Liver (tissue), 9 donors: ENCODE results near the gene AZGP1. TPM values are rescaled to one million over a fixed set of nuclear protein-coding genes. Genes with fewer than 3 reads are reported as not detected.
"Not testable (repeated sequence)": the region's sequence is repeated elsewhere in the genome, so short reads cannot be mapped to it uniquely, and the experiment has no call there.

Experiments used
- DNase-seq: peaks from one replicate; pipeline ENCODE4 v3.0.0-alpha.2; 2017; ENCODE audit warnings: low spot score
- H3K27ac ChIP-seq, 2 donors: one replicate each; pipeline ENCODE4 v1.7.0; 2013; ENCODE audit warnings: inconsistent platforms in 2 of 2, low read length in 2 of 2, control low read depth in 1 of 2, low read depth in 1 of 2, mild to moderate bottlenecking in 1 of 2
- H3K27me3 ChIP-seq, 4 donors: one replicate each; pipeline versions ENCODE4 v1.6.1 to v1.7.0; 2013; ENCODE audit warnings: low read length in 3 of 4, inconsistent platforms in 1 of 4, mild to moderate bottlenecking in 1 of 4, moderate library complexity in 1 of 4; ENCODE audit not compliant: control insufficient read depth in 4 of 4, insufficient read depth in 4 of 4
- H3K36me3 ChIP-seq, 4 donors: one replicate each; pipeline versions ENCODE4 v1.6.1 to v1.7.0; 2013; ENCODE audit warnings: low read length in 3 of 4, mild to moderate bottlenecking in 3 of 4, low read depth in 1 of 4, moderate library complexity in 1 of 4; ENCODE audit not compliant: control insufficient read depth in 4 of 4, insufficient read depth in 3 of 4
- H3K4me1 ChIP-seq, 4 donors: one replicate each; pipeline versions ENCODE4 v1.6.1 to v1.7.0; 2013; ENCODE audit warnings: low read length in 3 of 4, mild to moderate bottlenecking in 3 of 4, moderate library complexity in 1 of 4; ENCODE audit not compliant: control insufficient read depth in 4 of 4, insufficient read depth in 4 of 4
- H3K4me3 ChIP-seq, 3 donors: one replicate each; pipeline versions ENCODE4 v1.6.1 to v1.7.0; 2013; ENCODE audit warnings: low read length in 3 of 3, control low read depth in 1 of 3, low read depth in 1 of 3, mild to moderate bottlenecking in 1 of 3
- H3K9ac ChIP-seq, 2 donors: one replicate each; pipeline ENCODE4 v1.7.0; 2013; ENCODE audit warnings: low read length in 2 of 2, mild to moderate bottlenecking in 2 of 2, moderate library complexity in 2 of 2, control low read depth in 1 of 2, low read depth in 1 of 2
- H3K9me3 ChIP-seq, 4 donors: one replicate each; pipeline versions ENCODE4 v1.6.1 to v1.7.0; 2013; ENCODE audit warnings: low read length in 3 of 4; ENCODE audit not compliant: control insufficient read depth in 4 of 4
- CTCF ChIP-seq: fragments of 150-350 bp; IDR thresholded peaks from 2 replicates; pipeline ENCODE4 v1.5.1; 2017; ENCODE audit warnings: improper control_type of control experiment, low read depth, low read length; ENCODE audit not compliant: missing input control
- EGR1 ChIP-seq, 2 donors: IDR thresholded peaks; 2 replicates each; pipeline ENCODE4 v1.6.1; 2016 to 2018; ENCODE audit warnings: antibody characterized with exemption in 2 of 2, low read depth in 2 of 2
- FOXA1 ChIP-seq: IDR thresholded peaks from 2 replicates; pipeline ENCODE4 v1.6.1; 2016; ENCODE audit warnings: antibody characterized with exemption
- FOXA2 ChIP-seq: IDR thresholded peaks from 2 replicates; pipeline ENCODE4 v1.6.1; 2016; ENCODE audit warnings: antibody characterized with exemption
- GABPA ChIP-seq, 2 donors: IDR thresholded peaks in 1 of 2; conservative IDR thresholded peaks in 1 of 2; 2 replicates each; pipeline ENCODE4 v1.6.1; 2016; ENCODE audit warnings: antibody characterized with exemption in 2 of 2, mild to moderate bottlenecking in 1 of 2, moderate library complexity in 1 of 2
- HNF4A ChIP-seq, 2 donors: conservative IDR thresholded peaks; 2 replicates each; pipeline ENCODE4 v1.6.1; 2016; ENCODE audit warnings: antibody characterized with exemption in 2 of 2, mild to moderate bottlenecking in 2 of 2
- HNF4G ChIP-seq: IDR thresholded peaks from 2 replicates; pipeline ENCODE4 v1.6.1; 2016; ENCODE audit warnings: antibody characterized with exemption
- JUND ChIP-seq, 2 donors: IDR thresholded peaks; 2 replicates each; pipeline ENCODE4 v1.6.1; 2016; ENCODE audit warnings: antibody characterized with exemption in 2 of 2
- NR2F2 ChIP-seq: IDR thresholded peaks from 2 replicates; pipeline ENCODE4 v1.6.1; 2016; ENCODE audit warnings: antibody characterized with exemption
- RAD21 ChIP-seq, 2 donors: IDR thresholded peaks; 2 replicates each; pipeline ENCODE4 v1.6.1; 2016; ENCODE audit warnings: antibody characterized with exemption in 2 of 2, mild to moderate bottlenecking in 2 of 2
- RXRA ChIP-seq, 2 donors: IDR thresholded peaks; 2 replicates each; pipeline ENCODE4 v1.6.1; 2017 to 2018; ENCODE audit warnings: antibody characterized with exemption in 2 of 2, mild to moderate bottlenecking in 1 of 2
- SP1 ChIP-seq: IDR thresholded peaks from 2 replicates; pipeline ENCODE4 v1.6.1; 2018; ENCODE audit warnings: antibody characterized with exemption, mild to moderate bottlenecking
- YY1 ChIP-seq: IDR thresholded peaks from 2 replicates; pipeline ENCODE4 v1.6.1; 2016; ENCODE audit warnings: antibody characterized with exemption, mild to moderate bottlenecking
- ZBTB33 ChIP-seq: IDR thresholded peaks from 2 replicates; pipeline ENCODE4 v1.6.1; 2016; ENCODE audit warnings: antibody characterized with exemption
- WGBS: extraction: QIAGEN DNeasy Blood & Tissue Kit; methylation state at CpG from one replicate; pipeline ENCODE4 v1.1.7; 2013; 5-methylcytosine and 5-hydroxymethylcytosine counted together
- polyA plus RNA-seq, 2 donors: library from polyadenylated mRNA; stranded (reverse) in 1 of 2; unstranded in 1 of 2; fragments of 200-250 nt in 1 of 2; fragments of >200 nt in 1 of 2; fragmentation: Nextera tagmentation in 1 of 2; extraction: Ambion mirVana in 1 of 2; gene quantifications; one replicate each; pipeline versions ENCODE4 v1.2.1 to v1.2.3, GENCODE V29; 2013 to 2015
- total RNA-seq, 2 donors: library from RNA; depleted of rRNA; stranded (reverse); fragments of >200 nt; gene quantifications; one replicate each; pipeline ENCODE4 v1.2.3, GENCODE V29; 2014
- TF ChIP-seq, protein P1 (sequence below): IDR thresholded peaks from 2 replicates; pipeline ENCODE4 v1.6.1; 2016; ENCODE audit warnings: antibody characterized with exemption, mild to moderate bottlenecking
- donor health status: healthy.
- donor health status: healthy.
- donor health status: healthy.
- donor health status: healthy.
- donor health status: healthy.

The AZGP1 gene
- total and polyA plus RNA-seq, 4 donors = 99.5 to 2,721 (median 1,150) TPM

DNA sequence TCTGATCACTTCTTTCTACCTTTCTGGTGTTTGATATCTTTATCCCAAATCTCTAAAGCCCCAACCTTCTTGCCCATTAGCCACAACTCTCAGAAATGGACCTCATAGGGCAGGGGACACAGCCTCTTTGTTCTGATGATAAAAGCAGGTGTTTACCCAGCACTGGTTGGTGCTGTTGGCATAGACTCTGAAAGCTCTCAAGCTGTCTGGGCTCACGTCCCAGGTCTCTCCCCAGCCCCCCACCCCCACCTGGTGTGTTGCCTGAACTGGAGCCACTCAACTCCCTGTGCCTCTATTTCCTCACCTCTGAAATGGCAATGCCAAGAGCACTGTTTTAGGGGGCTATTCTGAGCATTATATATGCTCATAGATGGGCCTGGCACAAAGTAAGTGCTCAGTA, 6.0 kb downstream of the AZGP1 start:
- WGBS = 15% methylated on average over 1 of the region's 1 CpG
- Histone ChIP-seq H3K4me1 (peaks cover 16 to 40% (median 27%) of the 10 kb centered on the region in 4 donors), H3K36me3 (peaks cover 2 to 38% (median 31%) of the 10 kb centered on the region in 4 donors)
- DNase-seq, H3K4me3 ChIP-seq, H3K9me3 ChIP-seq, H3K27me3 ChIP-seq, H3K9ac ChIP-seq, H3K27ac ChIP-seq: not testable (repeated sequence)
- TF ChIP-seq RAD21 (IDR thresholded peaks at IDR 0.05) = peak in 1 of 2 donors; percentile 5
- TF ChIP-seq RXRA (IDR thresholded peaks at IDR 0.05) = peak in 1 of 2 donors; percentile 34

GRCh38 chr7:99969298-99969697, 6.5 kb downstream of the AZGP1 start:
- WGBS = 75% methylated on average over 3 of the region's 3 CpGs
- H3K36me3 ChIP-seq = peaks cover 2 to 38% (median 31%) of the 10 kb centered on the region in 4 donors
- H3K27me3 ChIP-seq = no peaks in the 10 kb centered on the region
- TF ChIP-seq EGR1 (IDR thresholded peaks at IDR 0.05; ENCODE audit: low read depth in 2 of 2) (no peak), HNF4A (conservative IDR thresholded peaks at IDR 0.05) (peak; percentile 69)
- H3K9me3 ChIP-seq = no peaks in the 10 kb centered on the region
- H3K27ac ChIP-seq = no peak overlapping the region
- no peak overlapping the region for H3K9ac ChIP-seq
- H3K4me1 ChIP-seq = peaks cover 16 to 40% (median 27%) of the 10 kb centered on the region in 4 donors
- H3K4me3 ChIP-seq = no peak overlapping the region
- DNase-seq = no peak

GRCh38 chr7:99958564-99959227, 17.1 kb downstream of the AZGP1 start:
- 75% methylated on average over 9 of the region's 9 CpGs for WGBS
- TF ChIP-seq NR2F2 = no peak
- TF ChIP-seq EGR1 (IDR thresholded peaks at IDR 0.05; ENCODE audit: low read depth in 2 of 2) = no peak
- TF ChIP-seq GABPA (IDR thresholded peaks at IDR 0.05 in 1 of 2, conservative IDR thresholded peaks at IDR 0.05 in 1 of 2) = no peak
- TF ChIP-seq, protein P1, sequence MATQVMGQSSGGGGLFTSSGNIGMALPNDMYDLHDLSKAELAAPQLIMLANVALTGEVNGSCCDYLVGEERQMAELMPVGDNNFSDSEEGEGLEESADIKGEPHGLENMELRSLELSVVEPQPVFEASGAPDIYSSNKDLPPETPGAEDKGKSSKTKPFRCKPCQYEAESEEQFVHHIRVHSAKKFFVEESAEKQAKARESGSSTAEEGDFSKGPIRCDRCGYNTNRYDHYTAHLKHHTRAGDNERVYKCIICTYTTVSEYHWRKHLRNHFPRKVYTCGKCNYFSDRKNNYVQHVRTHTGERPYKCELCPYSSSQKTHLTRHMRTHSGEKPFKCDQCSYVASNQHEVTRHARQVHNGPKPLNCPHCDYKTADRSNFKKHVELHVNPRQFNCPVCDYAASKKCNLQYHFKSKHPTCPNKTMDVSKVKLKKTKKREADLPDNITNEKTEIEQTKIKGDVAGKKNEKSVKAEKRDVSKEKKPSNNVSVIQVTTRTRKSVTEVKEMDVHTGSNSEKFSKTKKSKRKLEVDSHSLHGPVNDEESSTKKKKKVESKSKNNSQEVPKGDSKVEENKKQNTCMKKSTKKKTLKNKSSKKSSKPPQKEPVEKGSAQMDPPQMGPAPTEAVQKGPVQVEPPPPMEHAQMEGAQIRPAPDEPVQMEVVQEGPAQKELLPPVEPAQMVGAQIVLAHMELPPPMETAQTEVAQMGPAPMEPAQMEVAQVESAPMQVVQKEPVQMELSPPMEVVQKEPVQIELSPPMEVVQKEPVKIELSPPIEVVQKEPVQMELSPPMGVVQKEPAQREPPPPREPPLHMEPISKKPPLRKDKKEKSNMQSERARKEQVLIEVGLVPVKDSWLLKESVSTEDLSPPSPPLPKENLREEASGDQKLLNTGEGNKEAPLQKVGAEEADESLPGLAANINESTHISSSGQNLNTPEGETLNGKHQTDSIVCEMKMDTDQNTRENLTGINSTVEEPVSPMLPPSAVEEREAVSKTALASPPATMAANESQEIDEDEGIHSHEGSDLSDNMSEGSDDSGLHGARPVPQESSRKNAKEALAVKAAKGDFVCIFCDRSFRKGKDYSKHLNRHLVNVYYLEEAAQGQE = no peak
- no peak for TF ChIP-seq FOXA2
- no peaks in the 10 kb centered on the region for H3K27me3 ChIP-seq

GRCh38 chr7:99955247-99955646, 20.6 kb downstream of the AZGP1 start:
- TF ChIP-seq SP1 = no peak
- TF ChIP-seq GABPA (IDR thresholded peaks at IDR 0.05 in 1 of 2, conservative IDR thresholded peaks at IDR 0.05 in 1 of 2) = no peak
- TF ChIP-seq HNF4A (conservative IDR thresholded peaks at IDR 0.05) = no peak
- TF ChIP-seq FOXA2 = no peak
- TF ChIP-seq RXRA (IDR thresholded peaks at IDR 0.05) = no peak
- TF ChIP-seq YY1 = no peak
- TF ChIP-seq NR2F2 = no peak
- TF ChIP-seq CTCF = no peak
- no peak for TF ChIP-seq EGR1 (IDR thresholded peaks at IDR 0.05; ENCODE audit: low read depth in 2 of 2)
- no peak for TF ChIP-seq JUND (IDR thresholded peaks at IDR 0.05)
- no peak for TF ChIP-seq FOXA1
- TF ChIP-seq HNF4G = no peak
- no peak for TF ChIP-seq ZBTB33
- DNase-seq = no peak

More at GRCh38 chr7:99958564-99959227, 17.1 kb downstream of the AZGP1 start:
- no peak for DNase-seq
- H3K9ac ChIP-seq = no peak overlapping the region
- H3K4me3 ChIP-seq = no peak overlapping the region
- peaks cover under 1 to 17% (median 10%) of the 10 kb centered on the region in 4 donors for H3K4me1 ChIP-seq
- no peaks in the 10 kb centered on the region for H3K9me3 ChIP-seq
- H3K27ac ChIP-seq = no peak overlapping the region
- no peaks in the 10 kb centered on the region for H3K36me3 ChIP-seq

More at GRCh38 chr7:99955247-99955646, 20.6 kb downstream of the AZGP1 start:
- Histone ChIP-seq H3K9me3 (no peaks in the 10 kb centered on the region), H3K9ac (no peak overlapping the region), H3K27ac (no peak overlapping the region), H3K4me1 (peaks cover 3 to 26% (median 13%) of the 10 kb centered on the region in 4 donors), H3K36me3 (no peaks in the 10 kb centered on the region), H3K4me3 (no peak overlapping the region), H3K27me3 (no peaks in the 10 kb centered on the region)
- 89% methylated on average over 6 of the region's 6 CpGs for WGBS
